Stimulated activated CD4-positive, alpha-beta T cell treated with anti-CD3 and anti-CD28 coated beads, Interleukin-15, amount 100 ng/mL, for 48 hours (primary cell): Measurements from ENCODE around the gene MROH2A.
"Not testable (repeated sequence)": the region's sequence is repeated elsewhere in the genome, so short reads cannot be mapped to it uniquely, and the experiment has no call there.

Experiments
- DNase-seq, 2 donors: peaks; one replicate each; pipeline ENCODE4 v3.0.0-alpha.2; 2020; ENCODE audit warnings: low read depth in 2 of 2

Gene MROH2A

GRCh38 chr2:233856184-233856583 lies 78.1 kb downstream of the MROH2A start:
- no peak for DNase-seq

GRCh38 chr2:233857511-233858141 lies 79.5 kb downstream of the MROH2A start:
- DNase-seq = peak; percentile 26 to 51

- no peak for DNase-seq
Measured at GRCh38 chr2:233858331-233858730, 80.2 kb downstream of the MROH2A start.

GRCh38 chr2:233862261-233862768 lies 84.2 kb downstream of the MROH2A start:
- DNase-seq = no peak

GRCh38 chr2:233865838-233866237 lies 87.7 kb downstream of the MROH2A start:
- no peak for DNase-seq

GRCh38 chr2:233866479-233866878 lies 88.3 kb downstream of the MROH2A start:
- DNase-seq = no peak

GRCh38 chr2:233867993-233868532 lies 89.9 kb downstream of the MROH2A start, which contains the start of gene MSL3B:
MSL3B (minus strand) TSS chr2:233868386.
- DNase-seq = peak; percentile 31 to 41

- no peak for DNase-seq
Measured at GRCh38 chr2:233871432-233871831, 93.3 kb downstream of the MROH2A start.

- DNase-seq = not testable (repeated sequence)
Measured at GRCh38 chr2:233872125-233872524, 94.0 kb downstream of the MROH2A start.

- DNase-seq = no peak
Measured at GRCh38 chr2:233882353-233882752, 104.2 kb downstream of the MROH2A start.
